Smooth muscle cell (in vitro differentiated cells): ENCODE data around the gene ARRB1. TPM values are rescaled to one million over a fixed set of nuclear protein-coding genes. Genes with fewer than 3 reads are reported as not detected.

Source experiments
- DNase-seq: peaks from one replicate; lab custom pipeline; 2025; ENCODE audit not compliant: unreplicated experiment; lab: John Stamatoyannopoulos, UW
- H2AFZ ChIP-seq: fragments of 200-600 bp; sonication (generic); 2 replicates; pipeline ENCODE4 v1.6.0; 2016; ENCODE audit warnings: antibody characterized with exemption, low read depth, mild to moderate bottlenecking
- H3F3A ChIP-seq: fragments of 200-600 bp; sonication (generic); 2 replicates; pipeline ENCODE4 v1.6.0; 2017; ENCODE audit warnings: antibody characterized with exemption, low read depth
- H3K27ac ChIP-seq: fragments of 200-600 bp; sonication (generic); 2 replicates; pipeline ENCODE4 v1.5.1; 2016; ENCODE audit warnings: low read depth, mild to moderate bottlenecking
- H3K27me3 ChIP-seq: fragments of 200-600 bp; sonication (generic); 2 replicates; pipeline ENCODE4 v1.6.1; 2016; ENCODE audit warnings: low read depth, mild to moderate bottlenecking
- H3K36me3 ChIP-seq: fragments of 200-600 bp; sonication (generic); 2 replicates; pipeline ENCODE4 v1.5.1; 2016; ENCODE audit warnings: low read depth
- H3K4me1 ChIP-seq: fragments of 200-600 bp; sonication (generic); 2 replicates; pipeline ENCODE4 v1.5.1; 2016; ENCODE audit warnings: low read depth
- H3K4me2 ChIP-seq: fragments of 200-600 bp; sonication (generic); 2 replicates; pipeline ENCODE4 v1.6.0; 2016; ENCODE audit warnings: mild to moderate bottlenecking
- H3K4me3 ChIP-seq: fragments of 200-600 bp; sonication (generic); 2 replicates; pipeline ENCODE4 v1.5.1; 2016; ENCODE audit warnings: mild to moderate bottlenecking
- H3K79me2 ChIP-seq: fragments of 200-600 bp; sonication (generic); 2 replicates; pipeline ENCODE4 v1.6.0; 2016; ENCODE audit warnings: low read depth, mild to moderate bottlenecking
- H3K9ac ChIP-seq: fragments of 200-600 bp; sonication (generic); 2 replicates; pipeline ENCODE4 v1.6.0; 2016; ENCODE audit warnings: low read depth
- H3K9me3 ChIP-seq: fragments of 200-600 bp; sonication (generic); replicated peaks from 2 replicates; pipeline ENCODE4 v1.5.1; 2016; ENCODE audit warnings: low read depth
- H4K20me1 ChIP-seq: fragments of 200-600 bp; sonication (generic); 2 replicates; pipeline ENCODE4 v1.6.0; 2016; ENCODE audit warnings: low read depth
- WGBS: methylation state at CpG from one replicate; pipeline ENCODE4 v1.1.7; 2016; ENCODE audit warnings: low lambda C conversion rate; 5-methylcytosine and 5-hydroxymethylcytosine counted together
- polyA plus RNA-seq: library from polyadenylated mRNA; unstranded; fragments of >200 nt; fragmentation: Nextera tagmentation; extraction: Ambion mirVana; gene quantifications from 2 replicates; pipeline ENCODE4 v1.2.1, GENCODE V29; 2016
- total RNA-seq: library from RNA; depleted of rRNA; stranded (reverse); fragments of >200 nt; gene quantifications from 2 replicates; pipeline ENCODE4 v1.2.3, GENCODE V29; 2014
- TF ChIP-seq, protein P1 (sequence below): fragments of 200-600 bp; sonication (generic); IDR thresholded peaks from 2 replicates; pipeline ENCODE4 v1.5.1; 2017; ENCODE audit warnings: borderline replicate concordance, mild to moderate bottlenecking, antibody characterized with exemption; ENCODE audit not compliant: insufficient read depth, poor library complexity, severe bottlenecking

Gene ARRB1
- total and polyA plus RNA-seq, 2 experiments from 2014 or later, result 4.6 to 16.9 TPM

DNA sequence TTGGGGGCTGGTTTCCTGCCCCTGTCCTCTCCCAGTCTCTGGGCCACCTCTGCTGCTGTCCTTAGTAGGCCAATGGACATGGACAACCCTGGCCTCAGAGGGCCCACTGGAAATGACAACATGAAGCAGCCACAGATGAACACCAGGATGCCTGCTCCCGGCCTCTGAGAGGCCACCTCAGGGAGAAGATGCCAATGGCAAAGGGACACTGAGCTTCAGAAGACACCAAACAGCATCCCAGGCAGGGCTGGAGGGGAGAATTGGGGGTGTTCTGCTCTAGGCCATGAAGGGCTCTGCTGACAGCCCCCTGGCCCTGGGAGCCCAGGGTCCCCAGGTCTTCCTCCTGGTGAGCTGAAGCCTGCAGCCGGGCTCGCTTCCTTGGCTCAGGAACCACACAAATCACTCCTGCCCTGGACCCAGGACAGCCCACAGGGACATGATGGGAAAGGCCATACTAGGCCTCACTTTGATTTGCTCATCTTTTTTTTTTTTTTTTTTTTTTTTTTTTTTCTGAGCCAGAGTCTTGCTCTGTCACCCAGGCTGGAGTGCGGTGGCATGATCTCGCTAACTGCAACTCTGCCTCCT lies 65.6 kb downstream of the ARRB1 start:
- Histone ChIP-seq H3K4me1 (no peaks in the 10 kb centered on the region), H3K27me3 (no peaks in the 10 kb centered on the region), H3K79me2 (no peaks in the 10 kb centered on the region), H3K9ac (no peak overlapping the region), H3K4me3 (no peak overlapping the region), H3F3A (no peaks in the 10 kb centered on the region), H3K27ac (no peak overlapping the region), H2AFZ (no peak overlapping the region), H4K20me1 (peaks cover under 1% of the 10 kb centered on the region), H3K9me3 (no peaks in the 10 kb centered on the region), H3K4me2 (no peak overlapping the region), H3K36me3 (no peaks in the 10 kb centered on the region)
- 90% methylated on average over 5 of the region's 5 CpGs for WGBS
- TF ChIP-seq, protein P1, sequence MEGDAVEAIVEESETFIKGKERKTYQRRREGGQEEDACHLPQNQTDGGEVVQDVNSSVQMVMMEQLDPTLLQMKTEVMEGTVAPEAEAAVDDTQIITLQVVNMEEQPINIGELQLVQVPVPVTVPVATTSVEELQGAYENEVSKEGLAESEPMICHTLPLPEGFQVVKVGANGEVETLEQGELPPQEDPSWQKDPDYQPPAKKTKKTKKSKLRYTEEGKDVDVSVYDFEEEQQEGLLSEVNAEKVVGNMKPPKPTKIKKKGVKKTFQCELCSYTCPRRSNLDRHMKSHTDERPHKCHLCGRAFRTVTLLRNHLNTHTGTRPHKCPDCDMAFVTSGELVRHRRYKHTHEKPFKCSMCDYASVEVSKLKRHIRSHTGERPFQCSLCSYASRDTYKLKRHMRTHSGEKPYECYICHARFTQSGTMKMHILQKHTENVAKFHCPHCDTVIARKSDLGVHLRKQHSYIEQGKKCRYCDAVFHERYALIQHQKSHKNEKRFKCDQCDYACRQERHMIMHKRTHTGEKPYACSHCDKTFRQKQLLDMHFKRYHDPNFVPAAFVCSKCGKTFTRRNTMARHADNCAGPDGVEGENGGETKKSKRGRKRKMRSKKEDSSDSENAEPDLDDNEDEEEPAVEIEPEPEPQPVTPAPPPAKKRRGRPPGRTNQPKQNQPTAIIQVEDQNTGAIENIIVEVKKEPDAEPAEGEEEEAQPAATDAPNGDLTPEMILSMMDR, result no peak
- no peak for DNase-seq

DNA sequence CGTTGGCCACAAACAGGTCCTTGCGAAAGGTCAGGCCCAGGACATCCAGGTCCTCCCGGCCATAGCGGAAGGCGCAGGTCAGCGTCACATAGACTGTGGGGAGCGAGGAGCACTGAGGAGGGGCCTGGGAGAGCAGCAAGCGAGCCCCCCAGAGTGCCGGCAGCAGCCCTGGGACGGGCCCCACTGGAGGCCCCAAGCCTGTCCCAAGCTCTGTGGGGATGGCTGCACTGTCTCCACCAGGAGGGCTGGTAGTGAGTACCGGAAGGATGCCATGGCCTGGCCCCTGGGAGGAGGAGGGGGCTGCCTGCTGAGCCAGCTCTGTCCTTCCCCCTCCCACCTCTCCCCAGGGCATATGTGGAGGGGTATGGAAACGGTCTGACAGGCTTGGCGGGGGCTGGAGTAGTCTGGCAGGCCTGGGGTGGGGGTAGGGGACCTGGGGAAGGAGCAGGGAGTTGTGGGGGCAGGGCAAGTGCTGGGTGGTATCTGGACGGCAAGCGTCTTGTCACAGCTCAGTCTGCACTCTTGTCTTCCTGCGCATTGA lies 68.0 kb downstream of the ARRB1 start:
- no peak overlapping the region for H3K4me3 ChIP-seq
- no peak overlapping the region for H3K27ac ChIP-seq
- no peaks in the 10 kb centered on the region for H4K20me1 ChIP-seq
- 78% methylated on average over 14 of the region's 16 CpGs for WGBS
- H3K4me1 ChIP-seq, result no peaks in the 10 kb centered on the region
- TF ChIP-seq, protein P1, result no peak
- no peaks in the 10 kb centered on the region for H3K79me2 ChIP-seq
- H3K27me3 ChIP-seq, result no peaks in the 10 kb centered on the region
- H3K9me3 ChIP-seq, result no peaks in the 10 kb centered on the region
- H3K4me2 ChIP-seq, result no peak overlapping the region
- DNase-seq, result no peak
- no peaks in the 10 kb centered on the region for H3K36me3 ChIP-seq
- no peak overlapping the region for H2AFZ ChIP-seq
- H3F3A ChIP-seq, result peaks cover 3% of the 10 kb centered on the region
- H3K9ac ChIP-seq, result no peak overlapping the region

DNA sequence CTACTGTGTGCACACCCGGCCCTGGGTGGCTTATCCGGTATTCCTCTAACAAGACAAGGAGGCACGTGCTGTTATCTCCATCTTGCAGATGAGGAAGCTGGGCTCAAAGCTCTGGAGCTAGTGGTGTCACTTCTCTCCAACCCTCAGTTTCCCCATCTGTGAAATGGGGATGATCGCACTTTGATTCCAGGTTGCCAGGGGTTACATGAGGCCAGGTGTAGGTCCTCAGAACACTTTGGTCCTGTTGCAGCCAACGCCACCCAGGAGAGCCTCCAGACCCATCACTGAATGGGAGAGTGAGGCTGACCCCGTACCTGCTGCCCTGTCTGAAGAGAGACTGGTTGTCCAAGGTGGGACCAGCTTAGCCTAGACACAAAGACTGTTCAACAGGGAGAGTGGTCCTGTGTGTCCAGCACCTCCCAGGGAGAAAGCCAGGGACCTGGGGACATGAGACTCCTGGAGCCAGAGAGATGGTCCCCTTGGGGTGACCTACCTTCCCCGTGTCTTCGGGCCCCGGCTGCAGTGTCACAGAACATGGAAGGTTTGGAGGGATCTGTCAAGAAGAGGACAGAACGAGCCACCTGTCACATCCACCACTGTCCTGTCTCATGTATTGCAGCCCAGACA lies 69.9 kb downstream of the ARRB1 start:
- WGBS, result 94% methylated on average over 10 of the region's 10 CpGs

More for the DNA sequence above, 69.9 kb downstream of the ARRB1 start:
- Histone ChIP-seq H3K27me3 (no peaks in the 10 kb centered on the region), H3K4me1 (no peaks in the 10 kb centered on the region), H4K20me1 (no peaks in the 10 kb centered on the region), H3K9me3 (no peaks in the 10 kb centered on the region), H3K9ac (no peak overlapping the region), H3K27ac (no peak overlapping the region), H3F3A (peaks cover 3% of the 10 kb centered on the region), H3K36me3 (no peaks in the 10 kb centered on the region), H3K4me2 (no peak overlapping the region), H3K4me3 (no peak overlapping the region), H2AFZ (no peak overlapping the region), H3K79me2 (no peaks in the 10 kb centered on the region)
- TF ChIP-seq, protein P1, result no peak
- no peak for DNase-seq
